Measurements from ENCODE around the gene NT5E.

DNA sequence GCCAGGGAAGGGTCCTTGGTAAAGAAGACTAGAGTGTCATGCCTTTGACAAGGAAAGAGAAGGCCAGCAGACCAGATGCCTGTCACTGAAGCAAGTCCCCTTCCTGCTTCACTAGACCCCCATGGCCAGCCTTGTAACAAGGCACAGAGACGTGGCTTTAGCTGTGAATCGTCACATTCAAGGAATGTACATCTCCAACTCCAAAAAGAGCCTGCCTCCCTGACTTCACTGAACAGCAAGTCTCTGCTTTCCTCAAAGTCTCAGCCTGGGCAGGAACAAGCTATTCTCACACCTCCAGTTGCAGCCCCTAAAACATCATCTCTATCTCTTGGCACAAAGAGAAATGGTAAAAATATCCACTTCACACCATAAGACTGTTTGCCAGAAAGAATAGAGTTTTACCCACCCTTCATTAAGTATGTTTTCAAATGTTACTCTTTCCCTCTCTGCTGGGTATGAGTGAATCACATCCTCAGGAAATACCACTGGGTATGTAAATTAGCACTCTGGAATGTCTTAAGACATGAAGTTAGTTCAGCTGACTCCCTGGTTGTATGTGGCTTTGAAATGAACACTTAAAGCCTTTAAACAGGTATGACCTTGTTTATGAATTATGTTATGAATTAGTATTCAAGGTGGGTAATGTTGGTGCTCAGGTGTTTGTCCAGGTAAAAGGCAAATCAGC lies 46.4 kb upstream of the NT5E start:
- TF ChIP-seq, protein P1, sequence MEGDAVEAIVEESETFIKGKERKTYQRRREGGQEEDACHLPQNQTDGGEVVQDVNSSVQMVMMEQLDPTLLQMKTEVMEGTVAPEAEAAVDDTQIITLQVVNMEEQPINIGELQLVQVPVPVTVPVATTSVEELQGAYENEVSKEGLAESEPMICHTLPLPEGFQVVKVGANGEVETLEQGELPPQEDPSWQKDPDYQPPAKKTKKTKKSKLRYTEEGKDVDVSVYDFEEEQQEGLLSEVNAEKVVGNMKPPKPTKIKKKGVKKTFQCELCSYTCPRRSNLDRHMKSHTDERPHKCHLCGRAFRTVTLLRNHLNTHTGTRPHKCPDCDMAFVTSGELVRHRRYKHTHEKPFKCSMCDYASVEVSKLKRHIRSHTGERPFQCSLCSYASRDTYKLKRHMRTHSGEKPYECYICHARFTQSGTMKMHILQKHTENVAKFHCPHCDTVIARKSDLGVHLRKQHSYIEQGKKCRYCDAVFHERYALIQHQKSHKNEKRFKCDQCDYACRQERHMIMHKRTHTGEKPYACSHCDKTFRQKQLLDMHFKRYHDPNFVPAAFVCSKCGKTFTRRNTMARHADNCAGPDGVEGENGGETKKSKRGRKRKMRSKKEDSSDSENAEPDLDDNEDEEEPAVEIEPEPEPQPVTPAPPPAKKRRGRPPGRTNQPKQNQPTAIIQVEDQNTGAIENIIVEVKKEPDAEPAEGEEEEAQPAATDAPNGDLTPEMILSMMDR (conservative IDR thresholded peaks at IDR 0.05; ENCODE audit: low read length) = no peak
- TF ChIP-seq EZH2phosphoT487 (IDR thresholded peaks at IDR 0.05; ENCODE audit: borderline replicate concordance) = no peak

Measured in Loucy (cell line).